ENCODE results near the gene ELP4. TPM values are rescaled to one million over a fixed set of nuclear protein-coding genes. Genes with fewer than 3 reads are reported as not detected.

Gene ELP4
- total and polyA plus RNA-seq, 2 donors (not counting 1 experiment from before 2014, with no cell fraction given) = 7.1 to 31.3 TPM

DNA sequence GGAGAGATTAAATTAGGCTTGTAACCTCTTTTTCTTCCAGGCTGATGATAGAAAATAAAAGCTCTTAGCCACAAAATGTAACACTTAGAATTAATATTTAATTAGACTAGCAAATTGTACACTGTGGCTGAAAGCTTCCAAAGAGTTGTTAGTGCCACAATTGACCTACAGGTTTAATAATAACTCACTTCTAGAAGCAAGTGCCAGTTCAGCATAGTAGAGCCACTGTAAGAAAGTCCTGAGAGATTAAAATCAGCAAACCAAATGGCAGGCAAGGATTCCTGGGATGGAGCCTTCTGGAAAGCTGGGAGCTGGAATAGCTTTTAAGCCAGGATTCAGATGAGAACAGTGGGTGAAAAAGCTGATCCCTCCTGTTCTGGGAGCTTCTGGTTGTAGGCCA, 131.0 kb downstream of the ELP4 start:
- H3K79me2 ChIP-seq (ENCODE audit: control insufficient read depth, insufficient read depth, low read length) = no peaks in the 10 kb centered on the region
- ChIA-PET CTCF (interaction anchor here (0.9 to 1.1 kb wide), 2 partner anchors 10 to 14 kb away, joined by 3 to 4 read pairs; no protein-coding TSS in a partner anchor), POLR2A (no interaction called here)
- no peak overlapping the region for H3K4me3 Mint-ChIP-seq
- no peaks in the 10 kb centered on the region for H3K9me3 Mint-ChIP-seq (ENCODE audit: insufficient read depth)
- no peak overlapping the region for H3K27ac Mint-ChIP-seq
- ATAC-seq (ENCODE audit: low read depth) = no peak
- no peak overlapping the region for H3K4me2 ChIP-seq (replicated peaks; ENCODE audit: low read depth, low read length, poor library complexity, severe bottlenecking)
- H4K20me1 ChIP-seq (ENCODE audit: control insufficient read depth, insufficient read depth, low read length, poor library complexity, severe bottlenecking) = no peaks in the 10 kb centered on the region
- H3K36me3 ChIP-seq (replicated peaks in 1 of 2; ENCODE audit: control extremely low read depth in 1 of 2, control insufficient read depth in 1 of 2, extremely low read depth in 1 of 2, insufficient read depth in 2 of 2, low read length in 1 of 2) = no peaks in the 10 kb centered on the region
- TF ChIP-seq, protein P1, sequence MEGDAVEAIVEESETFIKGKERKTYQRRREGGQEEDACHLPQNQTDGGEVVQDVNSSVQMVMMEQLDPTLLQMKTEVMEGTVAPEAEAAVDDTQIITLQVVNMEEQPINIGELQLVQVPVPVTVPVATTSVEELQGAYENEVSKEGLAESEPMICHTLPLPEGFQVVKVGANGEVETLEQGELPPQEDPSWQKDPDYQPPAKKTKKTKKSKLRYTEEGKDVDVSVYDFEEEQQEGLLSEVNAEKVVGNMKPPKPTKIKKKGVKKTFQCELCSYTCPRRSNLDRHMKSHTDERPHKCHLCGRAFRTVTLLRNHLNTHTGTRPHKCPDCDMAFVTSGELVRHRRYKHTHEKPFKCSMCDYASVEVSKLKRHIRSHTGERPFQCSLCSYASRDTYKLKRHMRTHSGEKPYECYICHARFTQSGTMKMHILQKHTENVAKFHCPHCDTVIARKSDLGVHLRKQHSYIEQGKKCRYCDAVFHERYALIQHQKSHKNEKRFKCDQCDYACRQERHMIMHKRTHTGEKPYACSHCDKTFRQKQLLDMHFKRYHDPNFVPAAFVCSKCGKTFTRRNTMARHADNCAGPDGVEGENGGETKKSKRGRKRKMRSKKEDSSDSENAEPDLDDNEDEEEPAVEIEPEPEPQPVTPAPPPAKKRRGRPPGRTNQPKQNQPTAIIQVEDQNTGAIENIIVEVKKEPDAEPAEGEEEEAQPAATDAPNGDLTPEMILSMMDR (IDR thresholded peaks at IDR 0.05) = no peak
- no peak for TF ChIP-seq EZH2 (IDR thresholded peaks at IDR 0.05; ENCODE audit: borderline replicate concordance, insufficient read depth, low read depth, low read length, poor library complexity, severe bottlenecking)
- no peaks in the 10 kb centered on the region for H3K4me1 ChIP-seq (ENCODE audit: control insufficient read depth in 2 of 2, insufficient read depth in 2 of 2, low read length in 2 of 2)
- H3K4me3 ChIP-seq (ENCODE audit: control extremely low read depth in 1 of 5, extremely low read depth in 1 of 5, insufficient read depth in 1 of 5, low read depth in 2 of 5, low read length in 4 of 5) = no peak overlapping the region
- DNase-seq = no peak
- H3K9ac ChIP-seq (ENCODE audit: low read length) = no peak overlapping the region
- H2AFZ ChIP-seq (ENCODE audit: insufficient read depth, low read depth, low read length, poor library complexity, severe bottlenecking) = no peak overlapping the region
- intact Hi-C loops (cut with micrococcal nuclease) = no loop called here
- no peak overlapping the region for H3K27ac ChIP-seq (ENCODE audit: low read length in 2 of 2)
- H3K4me1 Mint-ChIP-seq = no peaks in the 10 kb centered on the region
- H3K27me3 Mint-ChIP-seq = no peaks in the 10 kb centered on the region
- no peaks in the 10 kb centered on the region for H3K27me3 ChIP-seq (replicated peaks in 1 of 4; ENCODE audit: control extremely low read depth in 1 of 4, control insufficient read depth in 3 of 4, insufficient read depth in 4 of 4, low read length in 3 of 4)
- no peaks in the 10 kb centered on the region for H3K9me3 ChIP-seq (ENCODE audit: control extremely low read depth in 1 of 3, control insufficient read depth in 2 of 3, insufficient read depth in 1 of 3, low read length in 2 of 3)

DNA sequence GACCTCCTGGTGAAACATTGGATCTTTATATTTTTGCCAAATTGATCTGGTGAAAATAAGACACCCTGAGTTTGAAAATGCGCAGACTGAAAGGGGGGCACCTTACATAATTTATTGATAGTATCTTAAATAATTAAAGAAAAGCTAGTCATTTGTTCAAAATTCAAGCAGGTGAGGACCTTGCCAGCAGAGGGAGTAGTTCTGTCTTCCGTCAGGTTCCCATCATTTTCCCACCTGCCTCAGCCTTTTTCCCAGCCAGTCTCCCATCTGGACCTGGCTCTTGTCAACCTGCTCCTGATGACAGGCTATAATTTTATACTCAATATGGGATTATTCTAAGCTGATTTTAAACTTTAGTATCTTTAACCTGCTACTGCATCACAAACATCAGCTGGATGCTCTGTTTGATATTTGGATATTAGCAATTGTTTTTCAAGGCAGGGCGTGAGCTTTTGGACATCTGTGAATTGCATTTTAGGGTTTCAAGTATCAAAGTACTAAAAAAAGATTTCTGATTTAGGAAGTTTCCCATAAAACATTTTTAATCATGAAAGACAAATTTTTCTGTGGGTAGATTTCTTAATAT, 132.0 kb downstream of the ELP4 start:
- H2AFZ ChIP-seq (ENCODE audit: insufficient read depth, low read depth, low read length, poor library complexity, severe bottlenecking) = no peak overlapping the region
- ChIA-PET POLR2A (no interaction called here), CTCF (interaction anchor here (1.1 to 1.3 kb wide), 2 partner anchors 9 to 21 kb away, joined by 4 to 6 read pairs; no protein-coding TSS in a partner anchor)
- H3K27me3 ChIP-seq (replicated peaks in 1 of 4; ENCODE audit: control extremely low read depth in 1 of 4, control insufficient read depth in 3 of 4, insufficient read depth in 4 of 4, low read length in 3 of 4) = no peaks in the 10 kb centered on the region
- no peak overlapping the region for H3K4me3 Mint-ChIP-seq
- no peaks in the 10 kb centered on the region for H3K4me1 Mint-ChIP-seq
- H3K79me2 ChIP-seq (ENCODE audit: control insufficient read depth, insufficient read depth, low read length) = no peaks in the 10 kb centered on the region
- H4K20me1 ChIP-seq (ENCODE audit: control insufficient read depth, insufficient read depth, low read length, poor library complexity, severe bottlenecking) = no peaks in the 10 kb centered on the region
- H3K9ac ChIP-seq (ENCODE audit: low read length) = no peak overlapping the region
- H3K27ac ChIP-seq (ENCODE audit: low read length in 2 of 2) = no peak overlapping the region
- no CpG with 5 or more reads among the region's 3 CpGs for whole genome bisulfite sequencing (ENCODE audit: insufficient coverage)
- intact Hi-C loops (cut with micrococcal nuclease) = no loop called here
- no peak overlapping the region for H3K4me2 ChIP-seq (replicated peaks; ENCODE audit: low read depth, low read length, poor library complexity, severe bottlenecking)
- H3K36me3 ChIP-seq (replicated peaks in 1 of 2; ENCODE audit: control extremely low read depth in 1 of 2, control insufficient read depth in 1 of 2, extremely low read depth in 1 of 2, insufficient read depth in 2 of 2, low read length in 1 of 2) = no peaks in the 10 kb centered on the region
- H3K9me3 ChIP-seq (ENCODE audit: control extremely low read depth in 1 of 3, control insufficient read depth in 2 of 3, insufficient read depth in 1 of 3, low read length in 2 of 3) = no peaks in the 10 kb centered on the region
- TF ChIP-seq EZH2 (IDR thresholded peaks at IDR 0.05; ENCODE audit: borderline replicate concordance, insufficient read depth, low read depth, low read length, poor library complexity, severe bottlenecking) = no peak
- TF ChIP-seq, protein P1 (IDR thresholded peaks at IDR 0.05) = peak; percentile 37
- H3K9me3 Mint-ChIP-seq (ENCODE audit: insufficient read depth) = no peaks in the 10 kb centered on the region
- no peaks in the 10 kb centered on the region for H3K4me1 ChIP-seq (ENCODE audit: control insufficient read depth in 2 of 2, insufficient read depth in 2 of 2, low read length in 2 of 2)
- H3K4me3 ChIP-seq (ENCODE audit: control extremely low read depth in 1 of 5, extremely low read depth in 1 of 5, insufficient read depth in 1 of 5, low read depth in 2 of 5, low read length in 4 of 5) = no peak overlapping the region
- ATAC-seq (ENCODE audit: low read depth) (no peak), DNase-seq (no peak)
- no peaks in the 10 kb centered on the region for H3K27me3 Mint-ChIP-seq
- no peak overlapping the region for H3K27ac Mint-ChIP-seq

All from B cell (primary cell).